GM11168 (cell line): ENCODE results near the gene GPR22.

Source experiments
- in situ Hi-C: fragments of 300-500 bp; cut with MboI; formaldehyde crosslinking; loops from one replicate; pipeline ENCODE4 v1.12.0; 2022; ENCODE audit warnings: low sequenced_read_pairs; ENCODE audit not compliant: unreplicated experiment

GPR22 gene, protein sequence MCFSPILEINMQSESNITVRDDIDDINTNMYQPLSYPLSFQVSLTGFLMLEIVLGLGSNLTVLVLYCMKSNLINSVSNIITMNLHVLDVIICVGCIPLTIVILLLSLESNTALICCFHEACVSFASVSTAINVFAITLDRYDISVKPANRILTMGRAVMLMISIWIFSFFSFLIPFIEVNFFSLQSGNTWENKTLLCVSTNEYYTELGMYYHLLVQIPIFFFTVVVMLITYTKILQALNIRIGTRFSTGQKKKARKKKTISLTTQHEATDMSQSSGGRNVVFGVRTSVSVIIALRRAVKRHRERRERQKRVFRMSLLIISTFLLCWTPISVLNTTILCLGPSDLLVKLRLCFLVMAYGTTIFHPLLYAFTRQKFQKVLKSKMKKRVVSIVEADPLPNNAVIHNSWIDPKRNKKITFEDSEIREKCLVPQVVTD

GRCh38 chr7:107469929-107470328 lies at the start of gene GPR22:
Gene GPR22 (plus strand): TSS chr7:107470057. CDS start chr7:107474061, 4,004 bp downstream.
- in situ Hi-C loops = loop anchor here (5.0 to 25.0 kb wide), 2 partner anchors 257 to 392 kb away; no protein-coding TSS in a partner anchor

- in situ Hi-C loops = no loop called here
Measured at GRCh38 chr7:107427462-107427861, 42.4 kb upstream of the GPR22 start.

- in situ Hi-C loops = no loop called here
Measured at GRCh38 chr7:107428642-107429041, 41.2 kb upstream of the GPR22 start.

DNA sequence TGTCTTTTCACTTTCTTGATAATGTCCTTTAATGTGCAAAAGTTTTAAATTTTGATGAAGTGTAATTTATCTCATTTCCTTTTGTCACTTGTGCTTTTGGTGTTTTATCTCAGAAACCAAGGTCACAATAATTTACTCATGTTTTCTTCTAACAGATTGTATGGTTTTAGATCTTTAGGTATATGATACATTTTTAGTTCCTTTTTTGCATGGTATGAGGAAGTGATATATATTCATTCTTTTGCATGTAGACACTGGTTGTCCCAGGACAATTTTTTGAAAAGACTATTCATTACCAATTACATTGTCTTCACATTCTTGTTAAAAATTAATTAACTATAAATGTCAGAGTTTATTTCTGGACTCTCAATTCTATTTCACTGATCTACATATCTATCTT lies 39.8 kb upstream of the GPR22 start:
- in situ Hi-C loops = no loop called here

DNA sequence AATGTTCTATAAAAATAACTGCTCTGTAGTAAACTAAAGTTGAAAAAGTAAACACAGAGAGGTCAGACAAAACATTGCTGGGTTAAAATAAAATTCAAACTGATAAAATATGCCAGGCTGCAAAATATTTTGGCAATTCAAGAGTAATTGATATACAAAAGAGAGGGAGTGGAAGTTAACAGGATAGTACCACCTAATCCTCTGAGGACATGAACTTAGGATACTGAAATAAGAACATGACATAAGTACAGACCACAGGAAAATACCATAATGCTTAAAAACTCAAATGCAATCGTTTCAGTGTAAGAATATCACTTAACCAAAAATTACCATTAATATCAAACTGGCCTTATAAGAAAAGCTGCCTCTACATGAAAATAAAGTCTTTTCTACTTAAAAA lies 37.6 kb upstream of the GPR22 start:
- in situ Hi-C loops = no loop called here

- in situ Hi-C loops = no loop called here
Measured at GRCh38 chr7:107435749-107436148, 34.1 kb upstream of the GPR22 start.

DNA sequence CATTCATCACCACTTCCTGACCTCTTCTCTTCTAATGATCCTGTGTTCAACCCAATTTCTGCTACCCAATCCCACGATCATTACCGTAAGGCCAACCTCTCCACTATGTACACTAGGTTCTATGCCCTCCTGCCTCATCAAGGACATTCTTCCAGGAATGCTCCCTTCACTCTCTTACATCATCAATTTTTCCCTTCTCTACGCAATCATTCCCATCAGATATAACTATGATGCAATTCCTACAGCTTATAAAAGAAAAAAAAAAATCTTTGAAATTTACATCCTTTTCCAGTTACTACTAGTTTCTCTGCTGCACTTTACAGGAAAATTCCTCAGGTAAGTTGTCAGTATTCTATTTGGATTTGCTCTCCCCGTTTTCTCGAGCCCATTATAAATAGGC lies 30.8 kb upstream of the GPR22 start:
- in situ Hi-C loops = no loop called here

GRCh38 chr7:107441581-107442422 lies 28.1 kb upstream of the GPR22 start:
- in situ Hi-C loops = no loop called here

DNA sequence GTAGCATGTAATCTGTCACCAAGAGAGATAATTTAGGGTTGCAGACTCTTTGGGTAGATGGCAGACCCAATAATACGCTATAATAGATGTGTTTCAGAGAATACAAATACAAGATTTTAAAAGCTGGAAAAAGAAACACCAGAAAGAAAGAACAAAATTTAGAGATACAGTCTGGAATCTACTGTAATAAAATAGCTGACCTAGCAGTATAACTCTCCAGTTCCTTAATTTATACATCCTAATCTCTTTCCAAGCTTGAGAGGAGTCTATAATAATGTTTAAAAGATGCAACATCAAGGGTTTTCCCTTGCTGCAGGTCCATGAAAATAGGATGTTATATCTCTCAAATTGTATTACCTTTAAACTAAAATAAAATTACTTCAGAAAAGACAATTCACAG lies 27.2 kb upstream of the GPR22 start:
- in situ Hi-C loops = no loop called here

- in situ Hi-C loops = no loop called here
Measured at GRCh38 chr7:107446531-107446930, 23.3 kb upstream of the GPR22 start.

DNA sequence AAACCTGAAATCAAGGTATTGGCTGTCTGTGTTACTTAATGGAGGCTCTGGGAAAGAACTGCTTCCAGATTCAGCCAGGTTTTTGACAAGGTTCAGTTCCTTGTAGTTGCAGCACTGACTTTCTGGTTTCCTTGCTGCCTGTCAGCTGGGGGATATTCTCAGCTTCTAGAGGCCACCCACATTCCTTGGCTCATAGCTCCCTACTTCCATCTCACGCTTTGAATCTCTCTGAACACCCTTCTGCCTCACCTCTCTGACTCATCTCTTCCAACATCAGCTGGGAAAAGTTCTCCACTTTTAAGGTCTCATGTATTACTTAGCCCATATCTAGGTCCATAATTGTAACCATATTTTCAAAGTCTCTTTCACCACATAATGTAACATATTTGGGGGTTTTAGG lies 22.9 kb upstream of the GPR22 start:
- in situ Hi-C loops = no loop called here

GRCh38 chr7:107450970-107451369 lies 18.9 kb upstream of the GPR22 start:
- in situ Hi-C loops = loop anchor here (25.0 kb wide), 1 partner anchor 411 kb away; no protein-coding TSS in a partner anchor

DNA sequence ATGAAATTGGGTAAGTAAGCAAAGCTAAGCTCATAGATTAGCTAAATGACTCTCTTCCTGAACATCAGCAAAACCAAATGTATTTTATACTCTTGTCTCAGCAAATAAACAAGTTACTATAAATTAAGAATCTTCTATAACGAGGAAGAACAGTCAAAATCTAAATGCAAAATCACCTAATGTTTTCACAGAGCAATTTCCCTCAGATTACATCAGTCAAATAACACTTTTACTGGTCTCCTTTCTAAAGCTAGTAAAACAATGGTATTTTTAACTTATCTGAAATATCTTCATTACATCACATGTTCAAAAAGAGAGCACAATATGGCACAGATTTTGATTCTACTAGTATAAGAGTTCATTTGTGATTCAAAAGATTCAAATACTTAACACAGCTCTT lies 16.5 kb upstream of the GPR22 start:
- in situ Hi-C loops = loop anchor here (25.0 kb wide), 1 partner anchor 409 kb away; no protein-coding TSS in a partner anchor

GRCh38 chr7:107461938-107462533 lies 7.8 kb upstream of the GPR22 start:
- in situ Hi-C loops = loop anchor here (25.0 kb wide), 1 partner anchor 400 kb away; no protein-coding TSS in a partner anchor

DNA sequence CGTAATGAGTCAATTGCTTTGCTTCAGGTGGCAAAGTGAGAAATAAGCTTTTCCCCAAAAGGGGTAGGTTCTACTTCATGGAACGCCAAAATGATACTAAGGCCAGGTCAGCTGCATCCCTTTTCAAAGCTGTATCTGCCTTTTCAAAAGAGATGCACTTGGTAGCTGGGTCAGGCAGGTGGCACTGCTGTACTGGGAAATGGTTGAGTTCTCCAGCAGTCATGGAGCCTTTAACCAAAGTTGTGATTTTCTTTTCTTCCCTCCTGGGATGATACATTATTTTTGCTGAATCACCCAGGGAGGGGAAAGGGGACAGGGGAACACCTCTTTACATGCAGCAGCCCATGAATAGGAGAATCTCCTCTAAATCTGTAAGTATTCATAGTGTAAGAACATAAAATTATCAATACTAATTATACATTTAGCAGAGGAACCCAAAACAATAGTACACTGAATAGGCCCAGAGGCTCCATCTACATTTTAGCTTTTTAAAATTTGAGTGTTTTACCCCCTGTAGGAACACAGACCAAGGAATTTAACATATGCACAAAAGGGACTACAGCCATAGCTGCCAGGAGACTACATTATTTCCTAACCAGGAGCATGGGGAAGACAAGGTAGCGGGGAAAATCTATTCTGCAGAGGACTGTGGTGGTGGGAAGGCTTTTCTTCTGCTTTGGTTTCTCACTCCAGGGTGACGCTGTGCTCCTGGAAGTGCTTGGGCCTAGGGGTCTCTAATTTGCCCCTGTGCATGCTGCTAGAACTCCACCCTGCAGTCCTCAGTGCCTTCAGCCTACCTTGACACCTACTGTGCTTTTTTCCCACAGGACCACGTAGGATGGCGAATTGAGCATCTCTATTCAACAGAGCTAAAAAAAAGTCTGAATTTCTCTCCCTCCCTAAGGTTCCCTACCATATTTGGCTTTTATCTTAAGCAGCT lies 6.4 kb upstream of the GPR22 start:
- in situ Hi-C loops = loop anchor here (25.0 kb wide), 1 partner anchor 399 kb away; no protein-coding TSS in a partner anchor

DNA sequence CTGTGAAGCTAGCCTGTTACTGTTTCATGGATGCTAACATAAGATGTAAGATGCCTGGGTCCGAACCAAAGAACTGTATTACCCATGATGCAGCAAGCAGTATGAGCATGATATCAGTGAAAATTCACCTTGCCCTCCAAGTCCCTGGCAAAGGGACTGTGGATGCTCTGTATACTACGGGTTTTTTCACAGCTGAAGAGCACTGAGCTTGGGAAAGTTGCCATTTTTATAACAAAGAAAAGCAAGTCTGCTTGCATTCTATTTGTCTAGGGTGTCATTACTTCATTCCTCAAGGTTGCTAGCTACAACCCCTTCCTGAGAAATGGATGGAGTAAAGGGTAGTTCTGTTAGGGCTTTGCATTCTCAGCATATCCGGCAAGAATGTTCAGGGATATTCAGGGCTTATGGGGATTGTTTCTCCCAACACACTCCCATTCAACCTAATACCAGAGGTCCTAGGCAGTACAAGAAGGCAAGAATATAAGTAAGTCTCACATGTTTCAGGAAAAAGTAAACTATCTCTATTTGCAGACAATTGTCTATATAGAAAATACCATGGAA lies 5.1 kb upstream of the GPR22 start:
- in situ Hi-C loops = loop anchor here (5.0 to 25.0 kb wide), 2 partner anchors 263 to 398 kb away; no protein-coding TSS in a partner anchor

DNA sequence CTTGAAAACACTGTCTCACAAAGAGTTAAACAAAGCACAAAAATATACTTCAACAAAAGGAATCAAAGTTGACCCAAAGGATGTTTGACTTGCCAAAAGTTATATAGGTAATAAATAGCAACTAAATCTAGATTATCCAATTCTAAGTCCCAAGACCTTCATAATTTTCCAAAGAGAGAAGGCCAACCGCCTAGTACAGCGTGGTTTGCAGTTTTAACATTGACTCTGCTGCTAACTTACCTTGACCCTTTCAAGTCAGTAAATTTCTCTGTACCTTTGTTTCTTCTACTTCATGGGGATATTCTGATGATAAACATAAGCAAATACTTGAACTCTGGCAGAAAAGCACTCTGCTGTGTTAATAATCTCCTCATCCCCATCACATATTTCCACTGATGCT lies 1.9 kb upstream of the GPR22 start:
- in situ Hi-C loops = loop anchor here (5.0 to 25.0 kb wide), 2 partner anchors 259 to 394 kb away; no protein-coding TSS in a partner anchor

DNA sequence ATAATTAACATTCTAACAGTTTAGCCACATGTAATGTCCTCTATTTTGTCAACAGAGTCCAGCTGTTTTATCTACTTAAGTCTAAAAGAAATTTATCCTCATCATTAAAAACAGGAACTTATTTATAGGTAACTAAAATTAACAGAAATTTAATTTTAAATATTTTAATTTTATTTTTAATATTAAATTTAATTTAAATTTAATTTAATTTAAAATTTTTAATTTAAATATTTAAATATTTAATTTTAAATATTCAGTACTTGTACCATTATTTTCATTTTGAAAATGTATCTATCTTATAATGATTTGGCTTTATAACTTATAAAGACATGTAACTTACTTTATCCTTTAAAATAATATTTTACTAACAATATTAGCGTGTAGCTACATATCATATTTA lies 1.0 kb upstream of the GPR22 start:
- in situ Hi-C loops = loop anchor here (5.0 to 25.0 kb wide), 2 partner anchors 258 to 393 kb away; no protein-coding TSS in a partner anchor
